Stimulated activated CD8-positive, alpha-beta memory T cell treated with anti-CD3 and anti-CD28 coated beads, Interleukin-12 subunit alpha, Interleukin-12 subunit beta, amount 100 ng/mL, for 24 hours (primary cell): ENCODE data around the gene ZNF488.

Experiments used
- DNase-seq: peaks from one replicate; pipeline ENCODE4 v3.0.0-alpha.2; 2020; ENCODE audit errors: extremely low read depth

The ZNF488 gene

GRCh38 chr10:47349941-47350371, 34.1 kb downstream of the ZNF488 start:
- no peak for DNase-seq

GRCh38 chr10:47349516-47349915, 34.6 kb downstream of the ZNF488 start:
- no peak for DNase-seq

- no peak for DNase-seq
Observed at GRCh38 chr10:47348661-47349470, 35.2 kb downstream of the ZNF488 start.

- DNase-seq, result no peak
Observed at GRCh38 chr10:47348138-47348651, 35.9 kb downstream of the ZNF488 start, which contains the start of gene RBP3. RBP3 (plus strand) TSS chr10:47348363; CDS start chr10:47348485, 122 bp downstream.

- no peak for DNase-seq
Observed at GRCh38 chr10:47347303-47347675, 36.8 kb downstream of the ZNF488 start.

- no peak for DNase-seq
Observed at GRCh38 chr10:47346581-47347302, 37.4 kb downstream of the ZNF488 start.

- no peak for DNase-seq
Observed at GRCh38 chr10:47344996-47345870, 38.9 kb downstream of the ZNF488 start.

GRCh38 chr10:47340608-47341170, 43.4 kb downstream of the ZNF488 start:
- DNase-seq, result peak; percentile 24

- DNase-seq, result no peak
Observed at GRCh38 chr10:47339759-47340607, 44.1 kb downstream of the ZNF488 start.

- no peak for DNase-seq
Observed at GRCh38 chr10:47339186-47339735, 44.8 kb downstream of the ZNF488 start.

- DNase-seq, result no peak
Observed at GRCh38 chr10:47337310-47337709, 46.8 kb downstream of the ZNF488 start.

GRCh38 chr10:47336387-47337134, 47.5 kb downstream of the ZNF488 start:
- no peak for DNase-seq

GRCh38 chr10:47335906-47336305, 48.2 kb downstream of the ZNF488 start:
- DNase-seq, result no peak

- no peak for DNase-seq
Observed at GRCh38 chr10:47334466-47335295, 49.4 kb downstream of the ZNF488 start.

GRCh38 chr10:47333532-47333931, 50.6 kb downstream of the ZNF488 start:
- no peak for DNase-seq

- DNase-seq, result no peak
Observed at GRCh38 chr10:47332946-47333345, 51.1 kb downstream of the ZNF488 start.

GRCh38 chr10:47332371-47332770, 51.7 kb downstream of the ZNF488 start:
- DNase-seq, result no peak

- no peak for DNase-seq
Observed at GRCh38 chr10:47331954-47332353, 52.1 kb downstream of the ZNF488 start.

- no peak for DNase-seq
Observed at GRCh38 chr10:47331491-47331890, 52.6 kb downstream of the ZNF488 start.
